ENCODE results near the gene FGB.
"Not testable (repeated sequence)": the region's sequence is repeated elsewhere in the genome, so short reads cannot be mapped to it uniquely, and the experiment has no call there.

Gene FGB

GRCh38 chr4:154566639-154567204 lies 3.9 kb downstream of the FGB start:
- no peak for DNase-seq

- DNase-seq, result no peak
Measured at GRCh38 chr4:154569028-154569427, 6.2 kb downstream of the FGB start.

GRCh38 chr4:154569584-154569983 lies 6.8 kb downstream of the FGB start:
- no peak for DNase-seq

GRCh38 chr4:154573190-154573870 lies 10.5 kb downstream of the FGB start:
- no peak for DNase-seq

- DNase-seq, result no peak
Measured at GRCh38 chr4:154574311-154574710, 11.5 kb downstream of the FGB start.

GRCh38 chr4:154577324-154577723 lies 14.5 kb downstream of the FGB start:
- DNase-seq, result no peak

- DNase-seq, result no peak
Measured at GRCh38 chr4:154578919-154579318, 16.1 kb downstream of the FGB start.

- no peak for DNase-seq
Measured at GRCh38 chr4:154579927-154580326, 17.1 kb downstream of the FGB start.

GRCh38 chr4:154582723-154583122 lies 19.9 kb downstream of the FGB start:
- no peak for DNase-seq

- no peak for DNase-seq
Measured at GRCh38 chr4:154583230-154583629, 20.4 kb downstream of the FGB start.

- DNase-seq, result no peak
Measured at GRCh38 chr4:154583677-154584076, 20.9 kb downstream of the FGB start.

- DNase-seq, result no peak
Measured at GRCh38 chr4:154584259-154584658, 21.4 kb downstream of the FGB start.

GRCh38 chr4:154585369-154586018 lies 22.7 kb downstream of the FGB start:
- no peak for DNase-seq

- no peak for DNase-seq
Measured at GRCh38 chr4:154586296-154587033, 23.7 kb downstream of the FGB start.

GRCh38 chr4:154588198-154588597 lies 25.4 kb downstream of the FGB start:
- no peak for DNase-seq

- no peak for DNase-seq
Measured at GRCh38 chr4:154589296-154590197, 26.7 kb downstream of the FGB start.

- DNase-seq, result no peak
Measured at GRCh38 chr4:154590329-154591006, 27.7 kb downstream of the FGB start, which contains the start of gene FGA. Gene FGA (minus strand): TSS chr4:154590742. CDS start chr4:154590687, 55 bp downstream.

- DNase-seq, result no peak
Measured at GRCh38 chr4:154591890-154592289, 29.1 kb downstream of the FGB start.

GRCh38 chr4:154593868-154594267 lies 31.1 kb downstream of the FGB start:
- peak; percentile 53 to 77 for DNase-seq

- DNase-seq, result not testable (repeated sequence)
Measured at GRCh38 chr4:154594343-154594742, 31.5 kb downstream of the FGB start.

GRCh38 chr4:154595807-154596206 lies 33.0 kb downstream of the FGB start:
- no peak for DNase-seq

GRCh38 chr4:154597281-154597680 lies 34.5 kb downstream of the FGB start:
- not testable (repeated sequence) for DNase-seq
